Measurements from ENCODE around the gene ALKAL2. TPM values are rescaled to one million over a fixed set of nuclear protein-coding genes. Genes with fewer than 3 reads are reported as not detected.

Gene ALKAL2
- total and polyA plus RNA-seq, 3 donors from 2014 or later, result 29.6 to 69.4 (median 46.9) TPM

GRCh38 chr2:323035-323434 lies 35.1 kb upstream of the ALKAL2 start:
- intact Hi-C loops (cut with DNase I; ENCODE audit: low total_unique reads), result no loop called here
- no peak overlapping the region for H3K27ac ChIP-seq
- no peaks in the 10 kb centered on the region for H3K27me3 ChIP-seq
- no peak for DNase-seq
- 82 to 90% methylated on average over 9 of the region's 9 CpGs for WGBS, 2 donors
- H3K4me3 ChIP-seq, result no peak overlapping the region
- no peaks in the 10 kb centered on the region for H3K4me1 ChIP-seq
- no peak for TF ChIP-seq POLR2A (IDR thresholded peaks at IDR 0.05)
- no peak for TF ChIP-seq CTCF (IDR thresholded peaks at IDR 0.05)
- no peaks in the 10 kb centered on the region for H3K9me3 ChIP-seq
- H3K36me3 ChIP-seq (ENCODE audit: low read depth, missing control alignments), result no peaks in the 10 kb centered on the region

GRCh38 chr2:322326-322725 lies 34.4 kb upstream of the ALKAL2 start:
- Histone ChIP-seq H3K4me1 (no peaks in the 10 kb centered on the region), H3K4me3 (no peak overlapping the region), H3K9me3 (no peaks in the 10 kb centered on the region), H3K27ac (no peak overlapping the region), H3K36me3 (ENCODE audit: low read depth, missing control alignments) (no peaks in the 10 kb centered on the region), H3K27me3 (no peaks in the 10 kb centered on the region)
- WGBS, 2 donors, result 89 to 90% methylated on average over 10 of the region's 10 CpGs
- DNase-seq, result no peak
- TF ChIP-seq CTCF (IDR thresholded peaks at IDR 0.05), result no peak
- no peak for TF ChIP-seq POLR2A (IDR thresholded peaks at IDR 0.05)
- intact Hi-C loops (cut with DNase I; ENCODE audit: low total_unique reads), result no loop called here

GRCh38 chr2:320561-320960 lies 32.7 kb upstream of the ALKAL2 start:
- H3K4me1 ChIP-seq, result no peaks in the 10 kb centered on the region
- DNase-seq, result no peak
- TF ChIP-seq POLR2A (IDR thresholded peaks at IDR 0.05), result no peak
- no peak for TF ChIP-seq CTCF (IDR thresholded peaks at IDR 0.05)
- no peak overlapping the region for H3K4me3 ChIP-seq
- 80 to 96% methylated on average over 4 of the region's 4 CpGs for WGBS, 2 donors
- no peak overlapping the region for H3K27ac ChIP-seq
- intact Hi-C loops (cut with DNase I; ENCODE audit: low total_unique reads), result no loop called here
- no peaks in the 10 kb centered on the region for H3K27me3 ChIP-seq
- no peaks in the 10 kb centered on the region for H3K9me3 ChIP-seq
- H3K36me3 ChIP-seq (ENCODE audit: low read depth, missing control alignments), result no peaks in the 10 kb centered on the region

- no peak overlapping the region for H3K4me3 ChIP-seq
- no peaks in the 10 kb centered on the region for H3K4me1 ChIP-seq
- DNase-seq, result no peak
- 70 to 83% methylated on average over 33 to 34 of the region's 34 CpGs for WGBS, 2 donors
- intact Hi-C loops (cut with DNase I; ENCODE audit: low total_unique reads), result no loop called here
- no peaks in the 10 kb centered on the region for H3K9me3 ChIP-seq
- H3K36me3 ChIP-seq (ENCODE audit: low read depth, missing control alignments), result no peaks in the 10 kb centered on the region
- no peaks in the 10 kb centered on the region for H3K27me3 ChIP-seq
- no peak for TF ChIP-seq CTCF (IDR thresholded peaks at IDR 0.05)
- TF ChIP-seq POLR2A (IDR thresholded peaks at IDR 0.05), result no peak
- H3K27ac ChIP-seq, result no peak overlapping the region
Measured at GRCh38 chr2:319059-319600, 31.2 kb upstream of the ALKAL2 start.
